ENCODE results near the gene ZNF100. TPM values are rescaled to one million over a fixed set of nuclear protein-coding genes. Genes with fewer than 3 reads are reported as not detected.
"Not testable (repeated sequence)": the region's sequence is repeated elsewhere in the genome, so short reads cannot be mapped to it uniquely, and the experiment has no call there.

The ZNF100 gene
- total RNA-seq, 1 experiment from 2014 or later, result 8.5 TPM

DNA sequence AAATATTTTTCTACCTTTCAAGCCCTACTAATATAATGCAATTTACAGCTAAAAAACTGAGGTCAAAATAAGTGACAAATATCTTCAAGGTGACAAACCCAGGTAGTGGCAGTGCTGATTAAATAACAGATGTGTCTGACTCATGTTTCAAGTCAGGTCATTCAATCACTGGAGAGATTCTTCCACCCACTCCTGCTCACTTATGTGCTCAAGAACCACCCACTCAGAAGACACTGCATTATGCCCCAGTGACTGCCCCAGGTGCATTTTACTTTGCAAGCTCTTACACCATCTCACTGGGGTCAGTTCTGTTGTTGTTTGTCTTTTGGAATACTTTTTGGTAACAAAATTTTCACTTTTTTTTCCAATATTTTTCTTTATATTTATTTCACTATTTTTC lies 2.2 kb downstream of the ZNF100 start:
- TF ChIP-seq EGR1 (IDR thresholded peaks at IDR 0.05; ENCODE audit: low read depth), result peak; percentile 19; the same call in 1 of the 2 replicates
- TF ChIP-seq POLR2AphosphoS5 (IDR thresholded peaks at IDR 0.05; ENCODE audit: low read depth, low read length), result no peak
- Histone ChIP-seq H3K27me3 (ENCODE audit: insufficient read depth, low read length) (no peaks in the 10 kb centered on the region), H3K9me2 (ENCODE audit: insufficient read depth) (no peaks in the 10 kb centered on the region), H3K36me3 (ENCODE audit: control insufficient read depth in 1 of 2, insufficient read depth in 2 of 2, low read length in 2 of 2) (peaks cover 7 to 19% of the 10 kb centered on the region in 2 experiments), H3K9me3 (ENCODE audit: control insufficient read depth in 1 of 2, insufficient read depth in 1 of 2, low read depth in 1 of 2, low read length in 2 of 2) (no peaks in the 10 kb centered on the region), H2AFZ (ENCODE audit: low read depth, low read length, poor library complexity, severe bottlenecking) (no peak overlapping the region), H3K27ac (ENCODE audit: low read depth, low read length) (no peak overlapping the region), H4K20me1 (ENCODE audit: insufficient read depth) (no peaks in the 10 kb centered on the region), H3K4me1 (ENCODE audit: control insufficient read depth in 1 of 2, insufficient read depth in 2 of 2, low read length in 2 of 2) (peaks cover 5 to 6% of the 10 kb centered on the region in 2 experiments; a peak in 2 of 4 replicates), H3K79me2 (ENCODE audit: insufficient read depth, low read length) (peaks cover 21% of the 10 kb centered on the region), H3K4me2 (ENCODE audit: low read length) (peak overlapping the region; percentile 82; the same call in 1 of the 2 replicates), H3K4me3 (replicated peaks in 1 of 2; ENCODE audit: low read depth in 1 of 2, low read length in 2 of 2) (no peak overlapping the region), H3K9ac (ENCODE audit: low read length) (no peak overlapping the region)
- CTCF ChIA-PET, result no interaction called here
- no TSS peak for BruUV-seq (replicated peaks)
- POLR2A ChIA-PET, result no interaction called here
- intact Hi-C loops (cut with micrococcal nuclease), result loop anchor here (5.0 kb wide), 1 partner anchor 758 kb away; no protein-coding TSS in a partner anchor
- peak; percentile 2 for DNase-seq (ENCODE audit: low read depth, low spot score)
- ATAC-seq, result no peak
- RAD21 ChIA-PET (ENCODE audit: low non-redundant PET in 1 of 2, low total read pairs in 2 of 2, uncharacterized antibody in 2 of 2, unreplicated experiment in 2 of 2), result no interaction called here

- H3K79me2 ChIP-seq (ENCODE audit: insufficient read depth, low read length), result peaks cover 25% of the 10 kb centered on the region
- intact Hi-C loops (cut with micrococcal nuclease); H2AFZ ChIP-seq (ENCODE audit: low read depth, low read length, poor library complexity, severe bottlenecking); RAD21 ChIA-PET (ENCODE audit: low non-redundant PET in 1 of 2, low total read pairs in 2 of 2, uncharacterized antibody in 2 of 2, unreplicated experiment in 2 of 2); H3K27me3 ChIP-seq (ENCODE audit: insufficient read depth, low read length); H3K9me3 ChIP-seq (ENCODE audit: control insufficient read depth in 1 of 2, insufficient read depth in 1 of 2, low read depth in 1 of 2, low read length in 2 of 2); BruUV-seq (replicated peaks); H4K20me1 ChIP-seq (ENCODE audit: insufficient read depth); H3K4me1 ChIP-seq (ENCODE audit: control insufficient read depth in 1 of 2, insufficient read depth in 2 of 2, low read length in 2 of 2); H3K4me2 ChIP-seq (ENCODE audit: low read length); DNase-seq (ENCODE audit: low read depth, low spot score); CTCF ChIA-PET; POLR2A ChIA-PET; H3K4me3 ChIP-seq (replicated peaks in 1 of 2; ENCODE audit: low read depth in 1 of 2, low read length in 2 of 2); ATAC-seq; H3K9ac ChIP-seq (ENCODE audit: low read length); H3K27ac ChIP-seq (ENCODE audit: low read depth, low read length); H3K9me2 ChIP-seq (ENCODE audit: insufficient read depth): not testable (repeated sequence)
- H3K36me3 ChIP-seq (ENCODE audit: control insufficient read depth in 1 of 2, insufficient read depth in 2 of 2, low read length in 2 of 2), result peaks cover 7 to 30% of the 10 kb centered on the region in 2 experiments
Observed at GRCh38 chr19:21761547-21761946, 5.8 kb downstream of the ZNF100 start.

- no peak overlapping the region for H3K4me3 ChIP-seq (replicated peaks in 1 of 2; ENCODE audit: low read depth in 1 of 2, low read length in 2 of 2)
- no peak overlapping the region for H3K4me2 ChIP-seq (ENCODE audit: low read length)
- BruUV-seq (replicated peaks), result no TSS peak
- ChIA-PET RAD21 (ENCODE audit: low non-redundant PET in 1 of 2, low total read pairs in 2 of 2, uncharacterized antibody in 2 of 2, unreplicated experiment in 2 of 2) (no interaction called here), POLR2A (no interaction called here), CTCF (no interaction called here)
- ATAC-seq (no peak), DNase-seq (ENCODE audit: low read depth, low spot score) (no peak)
- H3K79me2 ChIP-seq (ENCODE audit: insufficient read depth, low read length), result peaks cover 21% of the 10 kb centered on the region
- H3K4me1 ChIP-seq (ENCODE audit: control insufficient read depth in 1 of 2, insufficient read depth in 2 of 2, low read length in 2 of 2), result no peaks in the 10 kb centered on the region
- no peak overlapping the region for H3K9ac ChIP-seq (ENCODE audit: low read length)
- peaks cover 4 to 25% of the 10 kb centered on the region in 2 experiments for H3K36me3 ChIP-seq (ENCODE audit: control insufficient read depth in 1 of 2, insufficient read depth in 2 of 2, low read length in 2 of 2)
- intact Hi-C loops (cut with micrococcal nuclease), result no loop called here
- H3K27ac ChIP-seq (ENCODE audit: low read depth, low read length), result no peak overlapping the region
- no peak overlapping the region for H2AFZ ChIP-seq (ENCODE audit: low read depth, low read length, poor library complexity, severe bottlenecking)
- no peaks in the 10 kb centered on the region; a peak in 1 of 4 replicates for H3K9me3 ChIP-seq (ENCODE audit: control insufficient read depth in 1 of 2, insufficient read depth in 1 of 2, low read depth in 1 of 2, low read length in 2 of 2)
- no peaks in the 10 kb centered on the region for H4K20me1 ChIP-seq (ENCODE audit: insufficient read depth)
- H3K27me3 ChIP-seq (ENCODE audit: insufficient read depth, low read length), result no peaks in the 10 kb centered on the region
- no peaks in the 10 kb centered on the region for H3K9me2 ChIP-seq (ENCODE audit: insufficient read depth)
- TF ChIP-seq EGR1 (IDR thresholded peaks at IDR 0.05; ENCODE audit: low read depth), result no peak
- TF ChIP-seq ZFX (IDR thresholded peaks at IDR 0.05), result no peak
- TF ChIP-seq REST (IDR thresholded peaks at IDR 0.05; ENCODE audit: low read depth), result no peak
- TF ChIP-seq, protein P1, sequence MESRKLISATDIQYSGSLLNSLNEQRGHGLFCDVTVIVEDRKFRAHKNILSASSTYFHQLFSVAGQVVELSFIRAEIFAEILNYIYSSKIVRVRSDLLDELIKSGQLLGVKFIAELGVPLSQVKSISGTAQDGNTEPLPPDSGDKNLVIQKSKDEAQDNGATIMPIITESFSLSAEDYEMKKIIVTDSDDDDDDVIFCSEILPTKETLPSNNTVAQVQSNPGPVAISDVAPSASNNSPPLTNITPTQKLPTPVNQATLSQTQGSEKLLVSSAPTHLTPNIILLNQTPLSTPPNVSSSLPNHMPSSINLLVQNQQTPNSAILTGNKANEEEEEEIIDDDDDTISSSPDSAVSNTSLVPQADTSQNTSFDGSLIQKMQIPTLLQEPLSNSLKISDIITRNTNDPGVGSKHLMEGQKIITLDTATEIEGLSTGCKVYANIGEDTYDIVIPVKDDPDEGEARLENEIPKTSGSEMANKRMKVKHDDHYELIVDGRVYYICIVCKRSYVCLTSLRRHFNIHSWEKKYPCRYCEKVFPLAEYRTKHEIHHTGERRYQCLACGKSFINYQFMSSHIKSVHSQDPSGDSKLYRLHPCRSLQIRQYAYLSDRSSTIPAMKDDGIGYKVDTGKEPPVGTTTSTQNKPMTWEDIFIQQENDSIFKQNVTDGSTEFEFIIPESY (IDR thresholded peaks at IDR 0.05; ENCODE audit: extremely low read depth, insufficient replicate concordance, low read length), result no peak
- no peak for TF ChIP-seq ZNF274 (IDR thresholded peaks at IDR 0.05; ENCODE audit: low read depth, low read length)
- no peak for TF ChIP-seq RAD21 (IDR thresholded peaks at IDR 0.05; ENCODE audit: low read depth)
Observed at GRCh38 chr19:21758296-21758695, 9.1 kb downstream of the ZNF100 start.

Data from HCT116 (cell line).